GM12878 (cell line): ENCODE results near the gene TCERG1L. TPM values are rescaled to one million over a fixed set of nuclear protein-coding genes. Genes with fewer than 3 reads are reported as not detected.

Experiments used
- ATAC-seq: fragments of 200-7000 bp; cut with Tn5 transposase; 3 replicates; pipeline ENCODE4 v1.9.1; 2020; ENCODE audit warnings: mild to moderate bottlenecking, moderate library complexity
- Bru-seq: library from RNA; stranded (reverse); fragments of 400-500 nt; gene quantifications from one replicate; lab custom pipeline; 2021; lab: Mats Ljungman, UMichigan
- BruChase-seq, 2 experiments: library from RNA; stranded (reverse); fragments of 400-500 nt; gene quantifications; one replicate each; lab custom pipeline; 2021; lab: Mats Ljungman, UMichigan
- BruUV-seq: library from RNA; stranded (reverse); fragments of 400-500 nt; replicated peaks from 2 replicates; lab custom pipeline; 2021; lab: Mats Ljungman, UMichigan
- CTCF ChIA-PET: fragments of 300-600 bp; sonication (Branson Sonifier 250); formaldehyde crosslinking; extraction: SDS; loops from one replicate; lab custom pipeline; 2021; ENCODE audit warnings: inconsistent platforms; lab: Yijun Ruan, JAX
- POLR2A ChIA-PET: fragments of 350-600 bp; formaldehyde crosslinking; extraction: SDS; loops from one replicate; lab custom pipeline; 2021; ENCODE audit warnings: inconsistent platforms; lab: Charles Lee
- RAD21 ChIA-PET: fragments of 300-600 bp; sonication (Branson Sonifier 250); formaldehyde crosslinking; loops from one replicate; lab custom pipeline; 2023; ENCODE audit warnings: antibody characterized with exemption; ENCODE audit not compliant: unreplicated experiment; lab: Charles Lee
- SMC1A ChIA-PET: fragments of 300-600 bp; sonication (Branson Sonifier 250); formaldehyde crosslinking; loops from one replicate; lab custom pipeline; 2023; ENCODE audit not compliant: unreplicated experiment, uncharacterized antibody; lab: Charles Lee
- DNase-seq: peaks from one replicate; pipeline ENCODE4 v3.0.0-alpha.2; 2011; ENCODE audit warnings: low read depth, low spot score
- FAIRE-seq: peaks from 3 replicates; lab custom pipeline; 2011; peaks lifted over from hg19 to GRCh38; lab: Jason Lieb, UNC
- H2AFZ ChIP-seq: 2 replicates; pipeline ENCODE4 v1.6.0; 2011; ENCODE audit warnings: low read depth, low read length, control low read depth; ENCODE audit not compliant: control insufficient read depth
- H3K27ac ChIP-seq: 2 replicates; pipeline ENCODE4 v1.5.1; 2011; ENCODE audit warnings: control low read depth; ENCODE audit not compliant: control insufficient read depth, insufficient read depth
- H3K27me3 ChIP-seq, 2 experiments: replicated peaks in 1 of 2; 2 replicates each; pipeline versions ENCODE4 v1.6.0 to v1.6.1; 2011; ENCODE audit warnings: low read length in 1 of 2; ENCODE audit not compliant: control insufficient read depth in 2 of 2, insufficient read depth in 2 of 2
- H3K36me3 ChIP-seq, 2 experiments: 2 replicates each; pipeline ENCODE4 v1.5.1; 2011; ENCODE audit warnings: low read length in 1 of 2; ENCODE audit not compliant: control insufficient read depth in 2 of 2, insufficient read depth in 2 of 2
- H3K4me1 ChIP-seq: 2 replicates; pipeline ENCODE4 v1.6.1; 2011; ENCODE audit warnings: mild to moderate bottlenecking, low read length, moderate library complexity, mixed read lengths; ENCODE audit not compliant: control insufficient read depth, insufficient read depth
- H3K4me2 ChIP-seq: 2 replicates; pipeline ENCODE4 v1.6.0; 2011; ENCODE audit warnings: control low read depth; ENCODE audit not compliant: control insufficient read depth, insufficient read depth
- H3K4me3 ChIP-seq: fragments of 200-600 bp; sonication (generic); 2 replicates; pipeline ENCODE4 v1.5.1; 2016
- H3K79me2 ChIP-seq: 2 replicates; pipeline ENCODE4 v1.6.0; 2011; ENCODE audit warnings: low read length; ENCODE audit not compliant: control insufficient read depth, insufficient read depth
- H3K9ac ChIP-seq: 2 replicates; pipeline ENCODE4 v1.8.0; 2011; ENCODE audit warnings: low read length, control low read depth, mixed read lengths; ENCODE audit not compliant: control insufficient read depth, insufficient read depth
- H3K9me3 ChIP-seq: replicated peaks from 3 replicates; pipeline ENCODE4 v1.5.1; 2011; ENCODE audit warnings: mild to moderate bottlenecking, low read length; ENCODE audit not compliant: control insufficient read depth, insufficient read depth
- H4K20me1 ChIP-seq: 2 replicates; pipeline ENCODE4 v1.6.0; 2011; ENCODE audit not compliant: control insufficient read depth, insufficient read depth
- DPF2 ChIP-seq: fragments of 450-650 bp; IDR thresholded peaks from 2 replicates; pipeline ENCODE4 v1.6.1; 2017; ENCODE audit warnings: mild to moderate bottlenecking
- EZH2 ChIP-seq: IDR thresholded peaks from 2 replicates; pipeline ENCODE4 v1.6.1; 2012; ENCODE audit warnings: low read depth, mild to moderate bottlenecking, control low read depth, inconsistent platforms, low read length, borderline replicate concordance; ENCODE audit not compliant: control insufficient read depth
- HCFC1 ChIP-seq: fragments of 150-350 bp; IDR thresholded peaks from 2 replicates; pipeline ENCODE4 v1.6.1; 2014; ENCODE audit warnings: low read length
- IKZF1 ChIP-seq: fragments of 450-650 bp; conservative IDR thresholded peaks from 2 replicates; pipeline ENCODE4 v1.6.1; 2017; ENCODE audit warnings: antibody characterized with exemption, mild to moderate bottlenecking
- JUND ChIP-seq: IDR thresholded peaks from 2 replicates; pipeline ENCODE4 v1.6.1; 2012; ENCODE audit warnings: low read depth, mild to moderate bottlenecking, low read length, improper control_type of control experiment, moderate library complexity
- MAX ChIP-seq: IDR thresholded peaks from 2 replicates; pipeline ENCODE4 v1.6.1; 2012; ENCODE audit warnings: low read depth, low read length, improper control_type of control experiment
- POLR2AphosphoS5 ChIP-seq: IDR thresholded peaks from 2 replicates; pipeline ENCODE4 v1.6.1; 2011; ENCODE audit warnings: mild to moderate bottlenecking, low read length, inconsistent platforms
- RBBP5 ChIP-seq: fragments of 200-600 bp; sonication (generic); conservative IDR thresholded peaks from 2 replicates; pipeline ENCODE4 v1.6.1; 2016
- SIX5 ChIP-seq: IDR thresholded peaks from 2 replicates; pipeline ENCODE4 v1.6.1; 2011; ENCODE audit warnings: mild to moderate bottlenecking, low read depth, low read length, moderate library complexity; ENCODE audit not compliant: severe bottlenecking
- WGBS: methylation state at CpG from one replicate; pipeline ENCODE4 v1.1.6; 2016; ENCODE audit warnings: low lambda C conversion rate; ENCODE audit not compliant: insufficient replicate concordance, insufficient coverage; ENCODE audit errors: missing lambda C conversion rate; 5-methylcytosine and 5-hydroxymethylcytosine counted together
- in situ Hi-C: fragments of 300-500 bp; cut with MboI; formaldehyde crosslinking; loops from 9 replicates; pipeline ENCODE4 v1.14.3; 2018; ENCODE audit warnings: mixed read lengths
- intact Hi-C: fragments of 100-400 bp; cut with micrococcal nuclease; formaldehyde crosslinking; loops from one replicate; pipeline ENCODE4 v1.14.2; 2022; ENCODE audit not compliant: unreplicated experiment
- long read RNA-seq, 2 experiments: library from polyadenylated mRNA; unstranded; transcript quantifications; one replicate each; pipeline ENCODE4 v2.0.0, GENCODE V29; 2019 to 2020
- polyA minus RNA-seq, 3 experiments: library from RNA; depleted of rRNA, polyadenylated mRNA; stranded (reverse); fragments of >200 nt; gene quantifications; 2 replicates each; pipeline ENCODE4 v1.2.3, GENCODE V29; 2011
- polyA plus RNA-seq, 11 experiments: library from polyadenylated mRNA; depleted of rRNA in 4 of 11; unstranded in 6 of 11; stranded (reverse) in 5 of 11; fragments of >200 nt; fragmentation: Nextera tagmentation in 4 of 11; fragmentation: Illumina TruSeq in 1 of 11; extraction: Ambion mirVana in 4 of 11; extraction: Trizol in 1 of 11; gene quantifications; 1 replicate in 1 of 11; 2 replicates in 10 of 11; pipeline versions ENCODE4 v1.2.1 to v1.2.3, GENCODE V29; 2011 to 2016; ENCODE audit warnings: inconsistent platforms in 2 of 11, missing spikeins in 2 of 11, low read depth in 1 of 11
- total RNA-seq, 4 experiments: library from RNA; depleted of rRNA in 3 of 4; stranded (reverse); fragments of >200 nt in 3 of 4; fragmentation: Illumina TruSeq in 1 of 4; extraction: Trizol in 1 of 4; gene quantifications; 2 replicates each; pipeline versions ENCODE4 v1.2.1 to v1.2.3, GENCODE V29; 2013 to 2021
- TF ChIP-seq, protein P1 (sequence below): fragments of 450-650 bp; IDR thresholded peaks from 2 replicates; pipeline ENCODE4 v1.6.1; 2016; ENCODE audit warnings: mild to moderate bottlenecking
- TF ChIP-seq, protein P2 (sequence below): IDR thresholded peaks from 2 replicates; pipeline ENCODE4 v1.6.1; 2012; ENCODE audit warnings: improper control_type of control experiment, low read depth, low read length; ENCODE audit not compliant: insufficient replicate concordance

TCERG1L gene, protein sequence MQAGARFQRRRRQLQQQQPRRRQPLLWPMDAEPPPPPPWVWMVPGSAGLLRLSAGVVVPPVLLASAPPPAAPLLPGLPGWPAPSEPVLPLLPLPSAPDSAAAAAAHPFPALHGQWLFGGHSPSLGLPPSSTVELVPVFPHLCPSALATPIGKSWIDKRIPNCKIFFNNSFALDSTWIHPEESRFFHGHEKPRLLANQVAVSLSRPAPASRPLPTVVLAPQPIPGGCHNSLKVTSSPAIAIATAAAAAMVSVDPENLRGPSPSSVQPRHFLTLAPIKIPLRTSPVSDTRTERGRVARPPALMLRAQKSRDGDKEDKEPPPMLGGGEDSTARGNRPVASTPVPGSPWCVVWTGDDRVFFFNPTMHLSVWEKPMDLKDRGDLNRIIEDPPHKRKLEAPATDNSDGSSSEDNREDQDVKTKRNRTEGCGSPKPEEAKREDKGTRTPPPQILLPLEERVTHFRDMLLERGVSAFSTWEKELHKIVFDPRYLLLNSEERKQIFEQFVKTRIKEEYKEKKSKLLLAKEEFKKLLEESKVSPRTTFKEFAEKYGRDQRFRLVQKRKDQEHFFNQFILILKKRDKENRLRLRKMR
- total RNA-seq (2013; cell fraction: nucleolus; rRNA removed), result not detected in 2 replicates
- total RNA-seq (2014; rRNA removed) (0.05 TPM in 1 of 2 replicates, not detected in the other), total RNA-seq (2014; rRNA removed; fragmentation: Illumina TruSeq; extraction: Trizol) (not detected in 2 replicates), total RNA-seq (2021) (not detected in 2 replicates), polyA plus RNA-seq (2011; rRNA removed) (not detected in 2 replicates), polyA plus RNA-seq (2014; fragmentation: Illumina TruSeq; extraction: Trizol) (not detected in 2 replicates), polyA plus RNA-seq (2014; fragmentation: Nextera tagmentation; extraction: Ambion mirVana) (not detected), polyA plus RNA-seq (2014; rRNA removed) (not detected in 2 replicates), polyA plus RNA-seq (2016; fragmentation: Nextera tagmentation; extraction: Ambion mirVana) (not detected), polyA minus RNA-seq (2011; rRNA and poly(A)+ RNA removed) (not detected in 2 replicates), Bru-seq, nascent RNA (not detected), BruChase-seq, experiment 1, labeled RNA remaining after a 6-hour chase (percentile 0 among the genes with signal in this experiment), BruChase-seq, experiment 2, labeled RNA remaining after a 2-hour chase (not detected)
- polyA plus RNA-seq (2011; ENCODE audit: low read depth), result not detected
- polyA plus RNA-seq (2011; cell fraction: cytosol; rRNA removed), result not detected in 2 replicates
- not detected in 2 replicates for polyA plus RNA-seq (2011; cell fraction: nucleus; rRNA removed)
- polyA plus RNA-seq (2012), result not detected in 2 replicates
- polyA minus RNA-seq (2011; cell fraction: cytosol; rRNA and poly(A)+ RNA removed), result not detected in 2 replicates
- polyA minus RNA-seq (2011; cell fraction: nucleus; rRNA and poly(A)+ RNA removed), result not detected in 2 replicates
- long read RNA-seq, experiment 1, result 0 reads
- long read RNA-seq, experiment 2, result 0 reads

DNA sequence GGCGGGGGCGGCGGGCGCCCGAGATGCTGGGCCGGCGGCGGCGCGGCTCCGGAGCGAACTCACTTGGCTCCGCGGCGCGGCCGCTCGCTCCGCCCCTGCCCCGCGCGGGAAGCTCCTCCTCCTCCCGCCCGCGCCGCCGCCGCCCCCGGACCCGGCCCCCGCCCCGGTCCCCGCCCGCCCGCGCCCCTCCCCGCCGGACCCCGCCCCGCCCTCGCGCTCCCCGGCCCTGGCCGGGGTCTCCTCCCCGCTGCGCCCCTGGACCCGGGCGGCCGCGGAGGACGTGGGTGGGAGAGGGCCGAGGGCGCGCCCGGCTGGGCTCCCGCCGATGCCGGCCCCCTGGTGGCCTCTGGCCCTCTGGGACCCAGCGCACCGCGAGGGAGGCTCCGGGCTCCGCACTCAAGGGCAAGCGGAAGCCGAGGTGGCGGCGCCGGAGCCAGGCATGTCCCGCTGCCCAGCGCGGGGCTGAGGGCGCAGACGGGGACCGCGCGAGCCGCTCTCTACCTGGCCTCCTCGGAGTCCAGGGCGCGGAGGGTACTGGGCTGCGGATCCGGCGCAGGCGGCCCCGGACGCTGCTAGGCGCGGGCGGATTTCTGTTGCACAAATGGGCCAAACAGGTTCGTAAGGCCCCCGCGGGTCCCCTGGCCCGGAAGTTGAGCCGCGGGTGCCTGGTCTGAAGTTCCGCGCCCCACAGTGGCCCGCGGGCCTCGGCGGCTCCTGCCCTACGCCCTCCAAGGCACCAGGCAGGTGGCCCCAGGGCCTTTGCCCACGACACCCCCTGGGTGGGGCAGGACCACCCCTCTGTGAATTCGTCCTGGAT, at the start of gene TCERG1L:
TSS of gene TCERG1L (minus strand) at position 61 of the 817 bp plus-strand sequence. CDS start 86 bp downstream, outside the sequence.
- Histone ChIP-seq H4K20me1 (no peaks in the 10 kb centered on the region), H3K27ac (no peak within 1 kb of the TSS), H3K9ac (no peak within 1 kb of the TSS), H3K4me2 (no peak within 1 kb of the TSS), H3K79me2 (no peaks in the 10 kb centered on the region), H3K4me1 (no peaks in the 10 kb centered on the region), H3K4me3 (no peak within 1 kb of the TSS), H3K27me3 (peaks cover 0 to 5% of the 10 kb centered on the region in 2 experiments; a peak in 1 of 4 replicates), H3K36me3 (no peaks in the 10 kb centered on the region), H3K9me3 (no peaks in the 10 kb centered on the region; the same call in 1 of the 3 replicates), H2AFZ (no peak within 1 kb of the TSS)
- no TSS peak for BruUV-seq
- DNase-seq (no peak), ATAC-seq (no peak), FAIRE-seq (no peak)
- CTCF ChIA-PET, result interaction anchor here (0.6 kb wide), 1 partner anchor 249 kb away, joined by 3 read pairs; no protein-coding TSS in a partner anchor
- 74% methylated on average over 51 of the region's 104 CpGs for whole genome bisulfite sequencing
- SMC1A ChIA-PET, result no interaction called here
- intact Hi-C loops (no loop called here), in situ Hi-C loops (no loop called here)
- POLR2A ChIA-PET, result no interaction called here
- RAD21 ChIA-PET, result no interaction called here
- no peak for TF ChIP-seq DPF2
- no peak for TF ChIP-seq IKZF1
- no peak for TF ChIP-seq RBBP5
- TF ChIP-seq POLR2AphosphoS5, result no peak
- TF ChIP-seq JUND, result no peak
- no peak for TF ChIP-seq MAX
- TF ChIP-seq, protein P1, sequence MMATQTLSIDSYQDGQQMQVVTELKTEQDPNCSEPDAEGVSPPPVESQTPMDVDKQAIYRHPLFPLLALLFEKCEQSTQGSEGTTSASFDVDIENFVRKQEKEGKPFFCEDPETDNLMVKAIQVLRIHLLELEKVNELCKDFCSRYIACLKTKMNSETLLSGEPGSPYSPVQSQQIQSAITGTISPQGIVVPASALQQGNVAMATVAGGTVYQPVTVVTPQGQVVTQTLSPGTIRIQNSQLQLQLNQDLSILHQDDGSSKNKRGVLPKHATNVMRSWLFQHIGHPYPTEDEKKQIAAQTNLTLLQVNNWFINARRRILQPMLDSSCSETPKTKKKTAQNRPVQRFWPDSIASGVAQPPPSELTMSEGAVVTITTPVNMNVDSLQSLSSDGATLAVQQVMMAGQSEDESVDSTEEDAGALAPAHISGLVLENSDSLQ, result no peak
- TF ChIP-seq EZH2, result no peak
- TF ChIP-seq, protein P2, sequence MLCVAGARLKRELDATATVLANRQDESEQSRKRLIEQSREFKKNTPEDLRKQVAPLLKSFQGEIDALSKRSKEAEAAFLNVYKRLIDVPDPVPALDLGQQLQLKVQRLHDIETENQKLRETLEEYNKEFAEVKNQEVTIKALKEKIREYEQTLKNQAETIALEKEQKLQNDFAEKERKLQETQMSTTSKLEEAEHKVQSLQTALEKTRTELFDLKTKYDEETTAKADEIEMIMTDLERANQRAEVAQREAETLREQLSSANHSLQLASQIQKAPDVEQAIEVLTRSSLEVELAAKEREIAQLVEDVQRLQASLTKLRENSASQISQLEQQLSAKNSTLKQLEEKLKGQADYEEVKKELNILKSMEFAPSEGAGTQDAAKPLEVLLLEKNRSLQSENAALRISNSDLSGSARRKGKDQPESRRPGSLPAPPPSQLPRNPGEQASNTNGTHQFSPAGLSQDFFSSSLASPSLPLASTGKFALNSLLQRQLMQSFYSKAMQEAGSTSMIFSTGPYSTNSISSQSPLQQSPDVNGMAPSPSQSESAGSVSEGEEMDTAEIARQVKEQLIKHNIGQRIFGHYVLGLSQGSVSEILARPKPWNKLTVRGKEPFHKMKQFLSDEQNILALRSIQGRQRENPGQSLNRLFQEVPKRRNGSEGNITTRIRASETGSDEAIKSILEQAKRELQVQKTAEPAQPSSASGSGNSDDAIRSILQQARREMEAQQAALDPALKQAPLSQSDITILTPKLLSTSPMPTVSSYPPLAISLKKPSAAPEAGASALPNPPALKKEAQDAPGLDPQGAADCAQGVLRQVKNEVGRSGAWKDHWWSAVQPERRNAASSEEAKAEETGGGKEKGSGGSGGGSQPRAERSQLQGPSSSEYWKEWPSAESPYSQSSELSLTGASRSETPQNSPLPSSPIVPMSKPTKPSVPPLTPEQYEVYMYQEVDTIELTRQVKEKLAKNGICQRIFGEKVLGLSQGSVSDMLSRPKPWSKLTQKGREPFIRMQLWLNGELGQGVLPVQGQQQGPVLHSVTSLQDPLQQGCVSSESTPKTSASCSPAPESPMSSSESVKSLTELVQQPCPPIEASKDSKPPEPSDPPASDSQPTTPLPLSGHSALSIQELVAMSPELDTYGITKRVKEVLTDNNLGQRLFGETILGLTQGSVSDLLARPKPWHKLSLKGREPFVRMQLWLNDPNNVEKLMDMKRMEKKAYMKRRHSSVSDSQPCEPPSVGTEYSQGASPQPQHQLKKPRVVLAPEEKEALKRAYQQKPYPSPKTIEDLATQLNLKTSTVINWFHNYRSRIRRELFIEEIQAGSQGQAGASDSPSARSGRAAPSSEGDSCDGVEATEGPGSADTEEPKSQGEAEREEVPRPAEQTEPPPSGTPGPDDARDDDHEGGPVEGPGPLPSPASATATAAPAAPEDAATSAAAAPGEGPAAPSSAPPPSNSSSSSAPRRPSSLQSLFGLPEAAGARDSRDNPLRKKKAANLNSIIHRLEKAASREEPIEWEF, result no peak
- TF ChIP-seq SIX5, result no peak
- no peak for TF ChIP-seq HCFC1
